Measurements from ENCODE around the gene HSPA9. TPM values are rescaled to one million over a fixed set of nuclear protein-coding genes. Genes with fewer than 3 reads are reported as not detected.
A peak's percentile ranks its signal among the peaks of the same experiment; 100 is the strongest.

The HSPA9 gene
- total and polyA plus RNA-seq, 2 of the 13 experiments (the other 11 are each of a cell fraction or from before 2014, with no cell fraction given): 165 to 478 TPM

- TF ChIP-seq PAXIP1 (CRISPR knock-in tag; conservative IDR thresholded peaks at IDR 0.05): peak; percentile 52; the same call in 1 of the 2 replicates
- peak; percentile 43; the same call in 1 of the 2 replicates for TF ChIP-seq THRA (CRISPR knock-in tag; IDR thresholded peaks at IDR 0.05; ENCODE audit: borderline replicate concordance)
- peak; percentile 87; the same call in 1 of the 2 replicates for TF ChIP-seq ZNF530 (CRISPR knock-in tag; IDR thresholded peaks at IDR 0.05; ENCODE audit: low read depth)
- peak; percentile 64; the same call in 1 of the 2 replicates for TF ChIP-seq MNT (IDR thresholded peaks at IDR 0.05)
- TF ChIP-seq ZNF337 (CRISPR knock-in tag; IDR thresholded peaks at IDR 0.05; ENCODE audit: borderline replicate concordance, low read depth): no peak; the same call in 1 of the 2 replicates
- TF ChIP-seq ZNF280D (CRISPR knock-in tag; IDR thresholded peaks at IDR 0.05): peak; percentile 60; the same call in 1 of the 2 replicates
- peak; percentile 94; the same call in 1 of the 2 replicates for TF ChIP-seq KLF6 (CRISPR knock-in tag; IDR thresholded peaks at IDR 0.05)
- TF ChIP-seq HNF4A (CRISPR knock-in tag; IDR thresholded peaks at IDR 0.05): no peak; the same call in 1 of the 2 replicates
- peak; percentile 98 for TF ChIP-seq MYC (CRISPR knock-in tag; IDR thresholded peaks at IDR 0.05; ENCODE audit: borderline replicate concordance)
- TF ChIP-seq AGO2 (optimal IDR thresholded peaks at IDR 0.05; ENCODE audit: low read depth, low read length): peak; percentile 92
- TF ChIP-seq SMC3 (IDR thresholded peaks at IDR 0.05; ENCODE audit: low read length): peak; percentile 23; the same call in 1 of the 2 replicates
- peak; percentile 70; the same call in 1 of the 2 replicates for TF ChIP-seq ZBTB8A (CRISPR knock-in tag; IDR thresholded peaks at IDR 0.05; ENCODE audit: borderline replicate concordance, low read depth)
- TF ChIP-seq ZNF766 (CRISPR knock-in tag; IDR thresholded peaks at IDR 0.05; ENCODE audit: borderline replicate concordance): peak; percentile 33; the same call in 1 of the 2 replicates
- TF ChIP-seq BORCS8-MEF2B (CRISPR knock-in tag; IDR thresholded peaks at IDR 0.05): peak; percentile 64
Measured at GRCh38 chr5:138575194-138576015, at the start of gene HSPA9 (continued).
